WI38 (cell line): ENCODE data around the gene WNT10A.

Source experiments
- H3K4me3 ChIP-seq: 2 replicates; pipeline ENCODE4 v1.5.1; 2011; ENCODE audit warnings: low read depth, mild to moderate bottlenecking, control low read depth, low read length
- CTCF ChIP-seq: IDR thresholded peaks from 2 replicates; pipeline ENCODE4 v1.5.1; 2012; ENCODE audit warnings: low read depth, mild to moderate bottlenecking, control low read depth, low read length

WNT10A gene

GRCh38 chr2:218865396-218865795, 15.3 kb upstream of the WNT10A start:
- H3K4me3 ChIP-seq: no peak overlapping the region
- TF ChIP-seq CTCF: no peak

- no peak overlapping the region for H3K4me3 ChIP-seq
- TF ChIP-seq CTCF: no peak
These were observed 14.7 kb upstream of the WNT10A start for GRCh38 chr2:218865999-218866398.

- no peak for TF ChIP-seq CTCF
- H3K4me3 ChIP-seq: no peak overlapping the region
These were observed 12.8 kb upstream of the WNT10A start for GRCh38 chr2:218867900-218868299.

- TF ChIP-seq CTCF: no peak
- no peak overlapping the region for H3K4me3 ChIP-seq
These were observed 11.6 kb upstream of the WNT10A start for GRCh38 chr2:218869064-218869463.

- TF ChIP-seq CTCF: no peak
- no peak overlapping the region for H3K4me3 ChIP-seq
These were observed 9.7 kb upstream of the WNT10A start for GRCh38 chr2:218870984-218871344.

- no peak for TF ChIP-seq CTCF
- H3K4me3 ChIP-seq: no peak overlapping the region
These were observed 9.0 kb upstream of the WNT10A start for GRCh38 chr2:218871345-218872302.

GRCh38 chr2:218872645-218873358, 7.8 kb upstream of the WNT10A start:
- H3K4me3 ChIP-seq: no peak overlapping the region

More at GRCh38 chr2:218872645-218873358, 7.8 kb upstream of the WNT10A start:
- no peak for TF ChIP-seq CTCF
